ENCODE measurements around the gene CBY1.

CBY1 gene

GRCh38 chr22:38719196-38719595, 62.8 kb downstream of the CBY1 start:
- DNase-seq (ENCODE audit: insufficient read length, low spot score) = no peak
- no peak for FAIRE-seq

- FAIRE-seq (no peak), DNase-seq (ENCODE audit: insufficient read length, low spot score) (no peak)
Observed at GRCh38 chr22:38720350-38720749, 63.9 kb downstream of the CBY1 start.

GRCh38 chr22:38721551-38721950, 65.1 kb downstream of the CBY1 start:
- no peak for DNase-seq (ENCODE audit: insufficient read length, low spot score)
- FAIRE-seq = no peak
